GM19239 (cell line): ENCODE data around the gene TTC28.

ENCODE experiments used
- DNase-seq: peaks from one replicate; pipeline ENCODE4 v3.0.0; 2011; ENCODE audit warnings: low spot score; ENCODE audit not compliant: insufficient read length
- FAIRE-seq: peaks from 2 replicates; lab custom pipeline; 2011; peaks lifted over from hg19 to GRCh38; lab: Jason Lieb, UNC

TTC28 gene

DNA sequence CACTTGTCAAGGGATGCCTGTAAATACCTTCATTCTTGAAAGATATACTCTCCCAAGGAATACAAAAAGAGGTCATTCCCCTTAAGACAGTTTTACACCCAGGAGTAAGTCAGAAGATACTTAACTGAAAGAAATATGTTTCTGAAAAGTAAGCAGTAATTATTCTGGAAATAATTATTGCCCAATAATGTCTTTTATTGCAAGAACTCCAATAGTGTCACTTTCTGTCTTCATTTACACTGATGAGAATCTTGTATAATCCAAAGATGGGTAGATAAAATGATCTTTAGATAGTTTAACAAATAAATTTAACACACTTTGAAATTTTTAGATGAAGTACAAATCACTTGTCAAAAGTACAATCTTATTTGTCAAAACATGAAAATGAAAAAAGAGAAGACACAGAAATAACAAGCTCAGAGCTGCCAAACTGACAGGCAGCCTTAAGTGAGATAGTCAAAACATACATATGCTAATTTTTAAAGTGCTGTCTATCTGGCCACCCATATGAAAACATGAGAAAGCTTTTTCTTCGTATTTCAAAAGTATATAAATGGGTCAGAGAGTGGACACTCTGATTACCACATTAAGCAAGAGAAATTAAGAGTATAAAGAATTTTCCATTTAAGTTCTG is 225.1 kb downstream of the TTC28 start:
- DNase-seq (no peak), FAIRE-seq (no peak)

DNA sequence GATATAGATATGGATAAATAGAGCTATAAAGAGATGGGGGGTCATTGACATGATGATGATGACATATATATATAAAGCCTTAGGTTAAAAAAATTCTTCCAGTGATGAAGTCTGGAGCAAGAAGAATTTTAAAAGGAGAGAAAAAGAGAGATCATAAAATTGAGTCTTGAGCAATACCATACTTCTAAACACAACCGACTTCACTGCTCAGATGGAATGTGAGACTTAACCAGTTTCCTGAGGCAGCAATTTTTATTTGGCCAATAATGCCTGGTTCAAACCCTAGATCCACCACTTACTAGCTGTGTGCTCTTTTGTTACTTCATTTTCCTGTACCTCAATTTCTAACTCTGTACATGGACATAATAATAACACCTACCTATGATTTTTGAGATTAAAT is 229.5 kb downstream of the TTC28 start:
- DNase-seq = no peak
- FAIRE-seq = no peak

DNA sequence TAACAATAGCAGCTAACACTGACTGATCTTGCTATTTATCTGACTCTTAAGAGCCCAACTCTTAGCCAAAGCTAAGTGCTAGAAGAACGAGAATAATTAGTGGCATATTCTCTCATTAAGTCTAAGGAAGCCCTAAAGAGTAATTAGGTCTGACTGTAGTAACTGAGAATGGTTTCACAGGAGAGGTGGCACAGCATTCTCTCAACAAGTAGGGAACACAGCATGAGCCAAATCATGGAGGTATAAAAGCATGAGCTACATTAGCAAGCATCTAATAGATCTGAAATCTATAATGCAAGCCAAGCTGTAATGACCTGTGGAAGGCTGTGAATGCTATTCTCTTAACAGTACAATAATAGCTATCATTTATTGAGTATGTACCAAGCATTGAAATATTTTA is 230.6 kb downstream of the TTC28 start:
- DNase-seq = no peak
- no peak for FAIRE-seq

- no peak for FAIRE-seq
- no peak for DNase-seq
These were observed 231.0 kb downstream of the TTC28 start for GRCh38 chr22:28448625-28449024.

DNA sequence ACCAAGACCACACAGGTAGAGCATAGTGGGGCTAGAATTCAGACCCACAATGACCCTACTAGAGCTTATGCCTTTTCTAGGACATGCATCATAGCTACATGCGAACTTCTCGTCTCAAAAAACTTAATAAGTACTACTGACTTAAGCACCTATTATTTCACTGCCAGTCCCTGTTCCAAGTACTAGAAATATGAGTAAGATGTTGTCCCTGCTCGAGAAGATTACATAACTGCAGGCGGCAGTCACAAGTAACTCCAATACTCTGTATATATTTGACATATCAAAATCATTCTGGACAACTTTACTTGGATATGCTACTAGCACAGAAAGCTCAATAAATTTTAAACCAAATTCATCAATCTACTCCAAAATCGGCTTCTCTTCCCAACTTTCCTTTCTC is 235.0 kb downstream of the TTC28 start:
- DNase-seq = no peak
- no peak for FAIRE-seq

GRCh38 chr22:28443526-28443876 is 236.1 kb downstream of the TTC28 start:
- no peak for FAIRE-seq
- no peak for DNase-seq

DNA sequence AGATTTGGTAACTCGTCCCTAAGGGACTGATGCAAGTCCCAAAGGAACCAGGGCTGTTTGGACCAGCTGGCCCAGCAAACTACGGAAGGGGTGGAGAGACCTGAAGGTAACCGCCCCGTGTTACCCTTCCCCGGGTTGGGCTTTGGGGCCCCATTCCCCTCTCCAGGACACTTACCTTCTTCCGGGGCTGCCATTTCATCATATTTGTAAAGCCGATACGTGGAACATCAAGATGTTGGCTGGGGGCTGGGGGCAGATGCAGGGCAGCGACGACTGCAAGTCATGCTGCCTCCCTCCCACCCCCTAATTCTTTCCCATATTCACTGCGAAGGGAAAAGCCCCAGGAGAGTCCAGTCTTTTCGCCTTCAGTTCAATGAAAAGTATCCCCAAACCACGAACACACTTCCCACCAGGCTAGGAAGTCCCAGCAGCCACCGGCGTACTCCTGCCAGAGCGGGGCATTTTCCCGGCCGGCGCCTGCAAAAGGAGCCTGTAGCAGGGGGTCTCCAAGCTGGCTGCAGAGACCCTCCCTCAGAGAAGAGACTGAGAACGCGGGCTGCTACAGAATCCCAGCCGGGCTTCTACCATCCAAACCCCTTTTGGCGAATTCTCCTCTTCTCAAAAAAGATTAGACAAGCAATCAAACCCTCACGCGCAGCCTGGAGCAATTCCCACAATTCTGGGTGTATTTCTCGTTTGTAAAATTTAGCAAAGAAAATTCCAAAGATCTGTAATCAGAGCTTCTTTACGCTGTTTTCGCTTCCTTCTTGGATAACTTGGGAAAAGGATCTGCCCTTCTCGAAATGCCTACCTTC is 236.7 kb downstream of the TTC28 start:
- no peak for FAIRE-seq
- no peak for DNase-seq

DNA sequence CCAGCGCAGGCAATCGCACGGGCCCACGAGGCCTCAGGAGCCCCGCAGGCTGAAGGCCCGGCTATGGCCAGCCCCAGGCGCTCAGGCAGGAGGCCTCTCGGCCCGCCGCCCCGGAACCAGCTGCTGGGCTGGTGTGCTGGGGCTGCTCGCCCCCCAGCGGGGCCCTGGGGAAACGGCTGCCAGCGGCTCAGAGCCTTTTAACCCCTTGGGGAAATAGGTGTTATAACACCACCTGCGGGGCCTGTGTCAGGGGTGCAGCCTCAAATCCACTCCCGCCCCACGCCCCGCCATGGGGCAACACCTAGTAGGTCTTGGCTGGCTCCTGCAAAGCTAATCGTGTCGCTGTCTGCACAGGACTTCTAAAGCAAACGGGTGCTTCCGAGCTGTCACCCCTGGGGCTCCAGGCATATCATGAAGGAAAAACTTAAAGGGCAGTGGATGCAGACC is 237.4 kb downstream of the TTC28 start:
- DNase-seq (peak; percentile 62), FAIRE-seq (peak; percentile 18)

DNA sequence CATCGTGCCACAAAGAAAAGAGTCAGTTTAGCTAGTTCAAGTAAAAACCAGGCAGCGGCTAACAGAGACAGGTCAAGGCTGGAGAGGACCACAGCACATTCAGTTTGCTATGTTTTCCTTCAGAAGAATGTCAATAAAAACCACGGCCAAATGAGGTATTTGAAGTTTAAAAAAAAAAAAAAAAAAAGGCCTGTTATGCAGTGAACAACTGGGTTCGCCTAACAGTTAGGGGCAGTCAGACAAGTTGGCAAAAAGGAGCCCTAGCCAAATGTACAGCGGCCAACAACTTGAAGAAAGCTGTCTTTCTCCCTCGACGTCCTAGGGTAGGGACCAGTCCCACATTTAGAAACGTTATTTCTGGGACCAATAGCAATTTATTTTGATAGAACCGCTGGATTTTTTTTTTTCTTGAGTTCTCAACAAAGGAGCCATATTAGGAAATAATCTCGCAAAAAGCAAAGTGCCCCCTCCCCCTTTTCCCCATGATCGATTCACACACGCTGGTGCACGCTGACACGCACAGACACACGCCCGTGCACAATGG is 237.8 kb downstream of the TTC28 start:
- DNase-seq (no peak), FAIRE-seq (no peak)

- FAIRE-seq (no peak), DNase-seq (no peak)
These were observed 238.8 kb downstream of the TTC28 start for GRCh38 chr22:28440592-28441390.

- FAIRE-seq (no peak), DNase-seq (no peak)
These were observed 241.4 kb downstream of the TTC28 start for GRCh38 chr22:28438183-28438768.

GRCh38 chr22:28435982-28436381 is 243.7 kb downstream of the TTC28 start:
- DNase-seq = no peak
- no peak for FAIRE-seq

DNA sequence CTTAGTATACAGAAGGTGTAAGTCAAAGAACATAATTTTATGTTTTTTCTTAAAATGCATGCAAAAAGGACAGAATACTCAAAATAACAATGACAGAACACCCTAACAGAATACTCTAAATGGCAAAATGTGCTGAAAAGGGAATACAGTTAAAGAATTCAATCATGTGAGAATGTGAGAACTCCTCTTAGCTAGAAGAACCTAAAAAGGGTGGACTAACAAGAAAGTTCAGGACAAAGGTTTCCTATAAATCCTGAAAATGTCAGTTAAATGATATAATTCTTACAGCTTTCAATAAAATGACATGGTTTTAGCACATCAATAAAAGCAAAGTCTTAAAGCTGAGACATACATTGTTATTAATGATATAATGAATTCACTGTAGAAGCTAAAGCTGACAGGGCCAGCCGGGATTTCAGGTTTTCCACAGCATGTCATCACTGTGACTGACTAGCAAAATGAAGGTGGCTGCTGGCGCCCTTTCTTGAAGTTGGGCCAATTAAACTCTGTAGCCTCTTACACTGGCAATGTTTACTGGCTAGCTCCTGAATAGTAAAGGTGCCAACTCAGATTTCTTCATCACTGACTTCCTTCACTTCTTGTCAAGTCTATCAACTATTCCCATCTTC is 244.4 kb downstream of the TTC28 start:
- FAIRE-seq (no peak), DNase-seq (no peak)

DNA sequence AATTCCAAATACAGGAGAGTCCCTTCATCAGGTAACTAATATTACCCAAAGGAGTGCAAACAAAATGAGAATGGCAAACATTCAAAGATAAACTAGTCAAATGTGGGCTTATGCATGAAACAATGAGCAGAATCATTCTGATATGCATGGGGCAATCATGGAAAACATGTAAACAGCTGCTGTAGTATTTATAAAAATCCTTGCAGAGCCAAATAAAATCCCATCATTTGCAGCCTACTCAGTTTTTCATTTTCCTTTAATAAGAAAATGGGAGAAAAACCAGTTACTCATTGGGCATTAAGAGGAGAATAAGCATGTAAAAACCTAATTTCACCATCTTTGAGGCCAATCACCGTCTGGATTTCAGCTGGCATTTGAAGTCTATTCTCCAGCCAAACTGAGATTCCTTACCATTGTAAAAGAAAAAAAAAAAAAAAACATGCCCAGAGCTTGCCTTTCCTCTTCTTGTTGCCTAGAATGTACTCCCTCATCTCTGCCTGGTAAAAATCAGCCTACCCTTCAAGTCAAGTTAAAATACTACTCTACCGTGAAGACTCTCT is 249.1 kb downstream of the TTC28 start:
- no peak for DNase-seq
- no peak for FAIRE-seq

DNA sequence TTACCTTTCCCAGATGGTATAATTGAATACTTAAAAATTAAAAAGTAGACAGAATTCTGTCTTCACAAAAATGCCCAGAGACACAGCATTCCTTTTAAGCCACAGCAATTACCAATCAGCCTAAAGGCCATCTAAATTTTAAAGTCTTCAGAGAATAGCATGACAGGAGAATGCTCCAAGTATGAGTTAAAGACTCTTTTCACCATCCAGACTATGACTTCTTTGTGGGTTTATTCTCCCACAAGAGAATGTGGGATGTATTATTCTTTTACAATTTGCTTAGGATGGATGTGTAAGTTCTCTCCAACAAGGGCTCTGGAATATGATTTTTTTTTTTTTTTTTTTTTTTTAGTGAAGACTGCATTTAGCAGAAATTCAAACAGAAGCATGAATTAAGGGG is 249.9 kb downstream of the TTC28 start:
- no peak for DNase-seq
- no peak for FAIRE-seq

DNA sequence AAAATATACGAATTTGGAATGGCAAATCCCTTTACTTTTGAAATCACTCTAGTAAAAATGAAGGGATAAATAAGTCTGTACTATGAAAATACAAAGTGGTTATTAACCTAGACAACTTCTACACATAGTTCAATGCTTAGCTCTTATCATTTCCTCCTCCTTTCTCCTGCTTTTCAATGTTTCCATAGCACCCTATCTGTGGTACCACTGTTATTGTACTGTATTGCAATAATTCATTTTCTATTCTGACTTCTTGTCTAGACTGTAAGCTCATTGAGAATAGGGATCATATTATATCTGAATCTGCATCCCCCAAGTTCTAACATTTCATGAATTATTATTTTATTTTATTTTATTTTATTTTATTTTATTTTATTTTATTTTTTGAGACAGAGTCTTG is 251.4 kb downstream of the TTC28 start:
- DNase-seq = no peak
- FAIRE-seq = no peak

GRCh38 chr22:28426346-28427132 is 253.1 kb downstream of the TTC28 start:
- DNase-seq (no peak), FAIRE-seq (no peak)

DNA sequence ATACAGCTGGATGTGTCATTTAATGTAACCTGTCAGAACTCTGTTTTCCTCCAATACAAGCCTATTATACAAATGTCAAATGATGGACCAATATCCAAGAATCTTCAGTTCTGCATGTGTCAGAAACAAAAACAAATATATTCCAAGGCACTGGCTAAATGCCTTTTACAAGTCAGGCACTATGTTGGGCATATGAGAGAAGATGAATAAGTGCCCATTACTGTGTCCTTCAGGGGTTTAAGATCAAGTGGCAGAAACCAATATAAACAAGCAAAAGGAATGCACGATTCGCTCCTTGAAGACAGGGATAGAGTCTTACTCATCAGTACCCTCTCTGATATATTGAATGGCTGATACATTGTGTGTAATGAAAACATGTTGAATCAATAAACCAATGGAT is 254.4 kb downstream of the TTC28 start:
- FAIRE-seq = no peak

More for the DNA sequence above, 254.4 kb downstream of the TTC28 start:
- DNase-seq = no peak
